Smooth muscle cell (in vitro differentiated cells): ENCODE measurements around the gene ATXN10. TPM values are rescaled to one million over a fixed set of nuclear protein-coding genes. Genes with fewer than 3 reads are reported as not detected.

Source experiments
- DNase-seq: peaks from one replicate; lab custom pipeline; 2025; ENCODE audit not compliant: unreplicated experiment; lab: John Stamatoyannopoulos, UW
- H2AFZ ChIP-seq: fragments of 200-600 bp; sonication (generic); 2 replicates; pipeline ENCODE4 v1.6.0; 2016; ENCODE audit warnings: antibody characterized with exemption, low read depth, mild to moderate bottlenecking
- H3F3A ChIP-seq: fragments of 200-600 bp; sonication (generic); 2 replicates; pipeline ENCODE4 v1.6.0; 2017; ENCODE audit warnings: antibody characterized with exemption, low read depth
- H3K27ac ChIP-seq: fragments of 200-600 bp; sonication (generic); 2 replicates; pipeline ENCODE4 v1.5.1; 2016; ENCODE audit warnings: low read depth, mild to moderate bottlenecking
- H3K27me3 ChIP-seq: fragments of 200-600 bp; sonication (generic); 2 replicates; pipeline ENCODE4 v1.6.1; 2016; ENCODE audit warnings: low read depth, mild to moderate bottlenecking
- H3K36me3 ChIP-seq: fragments of 200-600 bp; sonication (generic); 2 replicates; pipeline ENCODE4 v1.5.1; 2016; ENCODE audit warnings: low read depth
- H3K4me1 ChIP-seq: fragments of 200-600 bp; sonication (generic); 2 replicates; pipeline ENCODE4 v1.5.1; 2016; ENCODE audit warnings: low read depth
- H3K4me2 ChIP-seq: fragments of 200-600 bp; sonication (generic); 2 replicates; pipeline ENCODE4 v1.6.0; 2016; ENCODE audit warnings: mild to moderate bottlenecking
- H3K4me3 ChIP-seq: fragments of 200-600 bp; sonication (generic); 2 replicates; pipeline ENCODE4 v1.5.1; 2016; ENCODE audit warnings: mild to moderate bottlenecking
- H3K79me2 ChIP-seq: fragments of 200-600 bp; sonication (generic); 2 replicates; pipeline ENCODE4 v1.6.0; 2016; ENCODE audit warnings: low read depth, mild to moderate bottlenecking
- H3K9ac ChIP-seq: fragments of 200-600 bp; sonication (generic); 2 replicates; pipeline ENCODE4 v1.6.0; 2016; ENCODE audit warnings: low read depth
- H3K9me3 ChIP-seq: fragments of 200-600 bp; sonication (generic); replicated peaks from 2 replicates; pipeline ENCODE4 v1.5.1; 2016; ENCODE audit warnings: low read depth
- H4K20me1 ChIP-seq: fragments of 200-600 bp; sonication (generic); 2 replicates; pipeline ENCODE4 v1.6.0; 2016; ENCODE audit warnings: low read depth
- CTCF ChIP-seq: fragments of 200-600 bp; sonication (generic); IDR thresholded peaks from 2 replicates; pipeline ENCODE4 v1.5.1; 2017; ENCODE audit warnings: borderline replicate concordance, mild to moderate bottlenecking, antibody characterized with exemption; ENCODE audit not compliant: insufficient read depth, poor library complexity, severe bottlenecking
- WGBS: methylation state at CpG from one replicate; pipeline ENCODE4 v1.1.7; 2016; ENCODE audit warnings: low lambda C conversion rate; 5-methylcytosine and 5-hydroxymethylcytosine counted together
- polyA plus RNA-seq: library from polyadenylated mRNA; unstranded; fragments of >200 nt; fragmentation: Nextera tagmentation; extraction: Ambion mirVana; gene quantifications from 2 replicates; pipeline ENCODE4 v1.2.1, GENCODE V29; 2016
- total RNA-seq: library from RNA; depleted of rRNA; stranded (reverse); fragments of >200 nt; gene quantifications from 2 replicates; pipeline ENCODE4 v1.2.3, GENCODE V29; 2014

The ATXN10 gene
- total and polyA plus RNA-seq, 2 experiments from 2014 or later: 117 to 131 TPM

- Histone ChIP-seq H3F3A (no peaks in the 10 kb centered on the region), H4K20me1 (no peaks in the 10 kb centered on the region), H3K4me2 (no peak overlapping the region), H3K9me3 (no peaks in the 10 kb centered on the region), H2AFZ (no peak overlapping the region), H3K27ac (no peak overlapping the region), H3K79me2 (no peaks in the 10 kb centered on the region), H3K36me3 (no peaks in the 10 kb centered on the region), H3K9ac (no peak overlapping the region), H3K4me1 (no peaks in the 10 kb centered on the region), H3K4me3 (no peak overlapping the region), H3K27me3 (no peaks in the 10 kb centered on the region)
- no peak for DNase-seq
- no peak for TF ChIP-seq CTCF
- WGBS: 94% methylated on average over 15 of the region's 15 CpGs
Observed at GRCh38 chr22:45630436-45630835, 41.2 kb upstream of the ATXN10 start.

GRCh38 chr22:45631140-45631840, 40.3 kb upstream of the ATXN10 start:
- H3K4me1 ChIP-seq: no peaks in the 10 kb centered on the region
- no peak overlapping the region for H3K27ac ChIP-seq
- no peak overlapping the region for H3K4me3 ChIP-seq
- WGBS: 55% methylated on average over 12 of the region's 12 CpGs
- H2AFZ ChIP-seq: no peak overlapping the region
- no peaks in the 10 kb centered on the region for H3F3A ChIP-seq
- no peak for TF ChIP-seq CTCF
- H3K36me3 ChIP-seq: no peaks in the 10 kb centered on the region
- H3K9ac ChIP-seq: no peak overlapping the region
- no peaks in the 10 kb centered on the region for H3K79me2 ChIP-seq
- no peaks in the 10 kb centered on the region for H4K20me1 ChIP-seq
- no peaks in the 10 kb centered on the region for H3K9me3 ChIP-seq
- no peaks in the 10 kb centered on the region for H3K27me3 ChIP-seq
- no peak overlapping the region for H3K4me2 ChIP-seq
- no peak for DNase-seq

GRCh38 chr22:45631841-45632238, 39.8 kb upstream of the ATXN10 start:
- Histone ChIP-seq H3K27me3 (no peaks in the 10 kb centered on the region), H3K36me3 (no peaks in the 10 kb centered on the region), H3F3A (no peaks in the 10 kb centered on the region), H3K4me3 (no peak overlapping the region), H3K4me1 (no peaks in the 10 kb centered on the region), H3K27ac (no peak overlapping the region), H3K79me2 (no peaks in the 10 kb centered on the region), H3K9me3 (no peaks in the 10 kb centered on the region), H4K20me1 (no peaks in the 10 kb centered on the region), H2AFZ (no peak overlapping the region), H3K4me2 (no peak overlapping the region), H3K9ac (no peak overlapping the region)
- no peak for TF ChIP-seq CTCF
- WGBS: 88% methylated on average over 7 of the region's 7 CpGs
- DNase-seq: no peak
